Gastrocnemius medialis (tissue), 4 donors: Measurements from ENCODE around the gene TENT4B. TPM values are rescaled to one million over a fixed set of nuclear protein-coding genes. Genes with fewer than 3 reads are reported as not detected.
"Not testable (repeated sequence)": the region's sequence is repeated elsewhere in the genome, so short reads cannot be mapped to it uniquely, and the experiment has no call there.

Source experiments
- ATAC-seq, 2 donors: fragments of 150-250 bp; one replicate each; pipeline ENCODE4 v1.9.1; 2016
- DNase-seq, 2 donors: peaks; one replicate each; pipeline ENCODE4 v3.0.0-alpha.2; 2019
- H3K27ac ChIP-seq, 4 donors: fragments of 200-600 bp; sonication (generic); 1 replicate in 1 of 4; 2 replicates in 3 of 4; pipeline ENCODE4 v1.5.1; 2016 to 2018; ENCODE audit warnings: mild to moderate bottlenecking in 2 of 4, moderate library complexity in 1 of 4
- H3K27me3 ChIP-seq, 3 donors: fragments of 200-600 bp; sonication (generic) in 2 of 3; 1 replicate in 1 of 3; 2 replicates in 2 of 3; pipeline versions ENCODE4 v1.5.1 to v1.6.0; 2016 to 2019; ENCODE audit warnings: mild to moderate bottlenecking in 1 of 3, moderate library complexity in 1 of 3
- H3K36me3 ChIP-seq, 2 donors: fragments of 200-600 bp; sonication (generic) in 1 of 2; one replicate each; pipeline ENCODE4 v1.5.1; 2017 to 2018
- H3K4me1 ChIP-seq, 2 donors: fragments of 200-600 bp; sonication (generic) in 1 of 2; one replicate each; pipeline ENCODE4 v1.5.1; 2016 to 2017; ENCODE audit warnings: mild to moderate bottlenecking in 2 of 2
- H3K4me3 ChIP-seq, 4 donors: fragments of 200-600 bp; sonication (generic) in 3 of 4; 1 replicate in 1 of 4; 2 replicates in 3 of 4; pipeline ENCODE4 v1.5.1; 2016 to 2019; ENCODE audit warnings: mild to moderate bottlenecking in 2 of 4
- H3K9me3 ChIP-seq, 3 donors: fragments of 200-600 bp; sonication (generic) in 2 of 3; 1 replicate in 1 of 3; 2 replicates in 2 of 3; pipeline ENCODE4 v1.5.1; 2016 to 2019
- CTCF ChIP-seq, 5 experiments: fragments of 450-650 bp in 3 of 5; fragments of 200-600 bp in 2 of 5; sonication (generic) in 2 of 5; IDR thresholded peaks in 4 of 5; conservative IDR thresholded peaks in 1 of 5; 1 replicate in 4 of 5; 2 replicates in 1 of 5; pipeline ENCODE4 v1.5.1; 2016 to 2019; ENCODE audit warnings: antibody characterized with exemption in 5 of 5, mild to moderate bottlenecking in 3 of 5, moderate library complexity in 3 of 5
- POLR2A ChIP-seq, 2 donors: fragments of 450-650 bp; IDR thresholded peaks; one replicate each; pipeline ENCODE4 v1.6.1; 2017; ENCODE audit warnings: antibody characterized with exemption in 2 of 2, mild to moderate bottlenecking in 2 of 2, moderate library complexity in 2 of 2
- in situ Hi-C, 4 donors: fragments of 200-750 bp; cut with MboI; loops; one replicate each; pipeline versions ENCODE4 v1.15.0 to v1.8.0; 2017; ENCODE audit warnings: low sequenced_read_pairs in 4 of 4
- intact Hi-C: fragments of 100-400 bp; cut with DNase I; formaldehyde crosslinking; loops from one replicate; pipeline ENCODE4 v1.15.1; 2023; ENCODE audit warnings: low total_unique reads
- total RNA-seq, 4 donors: library from RNA; depleted of rRNA; stranded (reverse); fragments of >200 nt; gene quantifications; one replicate each; pipeline versions ENCODE4 v1.1.0 to v1.2.3, GENCODE V29; 2016

TENT4B gene
- total RNA-seq, 4 donors from 2014 or later: 5.7 to 12.2 (median 7.0) TPM

GRCh38 chr16:50238314-50238713, 85.2 kb downstream of the TENT4B start:
- ATAC-seq: no peak
- Histone ChIP-seq H3K27me3 (no peaks in the 10 kb centered on the region), H3K36me3 (no peaks in the 10 kb centered on the region), H3K4me1 (peaks cover 3 to 4% of the 10 kb centered on the region in 2 donors), H3K27ac (no peak overlapping the region), H3K9me3 (no peaks in the 10 kb centered on the region), H3K4me3 (no peak overlapping the region)
- in situ Hi-C loops: no loop called here
- intact Hi-C loops: no loop called here
- DNase-seq: no peak
- TF ChIP-seq CTCF (IDR thresholded peaks at IDR 0.05 in 4 of 5, conservative IDR thresholded peaks at IDR 0.05 in 1 of 5): no peak
- no peak for TF ChIP-seq POLR2A (IDR thresholded peaks at IDR 0.05)

GRCh38 chr16:50238868-50239301, 85.8 kb downstream of the TENT4B start:
- ATAC-seq (no peak), DNase-seq (no peak)
- in situ Hi-C loops: no loop called here
- no peak overlapping the region for H3K27ac ChIP-seq
- H3K4me3 ChIP-seq: no peak overlapping the region
- H3K4me1 ChIP-seq: peaks cover 3 to 4% of the 10 kb centered on the region in 2 donors
- intact Hi-C loops: no loop called here
- H3K27me3 ChIP-seq: no peaks in the 10 kb centered on the region
- TF ChIP-seq POLR2A (IDR thresholded peaks at IDR 0.05) (no peak), CTCF (IDR thresholded peaks at IDR 0.05 in 4 of 5, conservative IDR thresholded peaks at IDR 0.05 in 1 of 5) (no peak)
- H3K9me3 ChIP-seq: no peaks in the 10 kb centered on the region
- no peaks in the 10 kb centered on the region for H3K36me3 ChIP-seq

- peaks cover 8 to 18% (median 10%) of the 10 kb centered on the region in 3 donors for H3K27me3 ChIP-seq
- H3K27ac ChIP-seq, in situ Hi-C loops, DNase-seq, H3K36me3 ChIP-seq, ATAC-seq, H3K4me3 ChIP-seq, intact Hi-C loops, H3K9me3 ChIP-seq: not testable (repeated sequence)
- peaks cover 3 to 17% of the 10 kb centered on the region in 2 donors for H3K4me1 ChIP-seq
These were observed 89.9 kb downstream of the TENT4B start for GRCh38 chr16:50243024-50243423.

GRCh38 chr16:50244140-50244503, 91.0 kb downstream of the TENT4B start:
- Histone ChIP-seq H3K9me3 (no peaks in the 10 kb centered on the region), H3K4me1 (peaks cover 0 to 15% of the 10 kb centered on the region in 2 donors), H3K36me3 (no peaks in the 10 kb centered on the region), H3K27me3 (peaks cover 8 to 18% (median 10%) of the 10 kb centered on the region in 3 donors), H3K27ac (no peak overlapping the region), H3K4me3 (no peak overlapping the region)
- intact Hi-C loops (no loop called here), in situ Hi-C loops (no loop called here)
- DNase-seq (no peak), ATAC-seq (no peak)
- no peak for TF ChIP-seq POLR2A (IDR thresholded peaks at IDR 0.05)
- TF ChIP-seq CTCF (IDR thresholded peaks at IDR 0.05 in 4 of 5, conservative IDR thresholded peaks at IDR 0.05 in 1 of 5): no peak

GRCh38 chr16:50244504-50245416, 91.7 kb downstream of the TENT4B start:
- in situ Hi-C loops (no loop called here), intact Hi-C loops (loop anchor here (5.0 kb wide), 1 partner anchor 113 kb away; no protein-coding TSS in a partner anchor)
- H3K36me3 ChIP-seq: no peaks in the 10 kb centered on the region
- DNase-seq (no peak), ATAC-seq (no peak)
- H3K4me1 ChIP-seq: peaks cover 0 to 13% of the 10 kb centered on the region in 2 donors
- H3K4me3 ChIP-seq: peak overlapping the region in 3 of 4 donors; percentile 57 to 61 (median 57)
- H3K9me3 ChIP-seq: no peaks in the 10 kb centered on the region
- peaks cover 8 to 18% (median 10%) of the 10 kb centered on the region in 3 donors for H3K27me3 ChIP-seq
- TF ChIP-seq POLR2A (IDR thresholded peaks at IDR 0.05): no peak
- no peak for TF ChIP-seq CTCF (IDR thresholded peaks at IDR 0.05 in 4 of 5, conservative IDR thresholded peaks at IDR 0.05 in 1 of 5)
- no peak overlapping the region for H3K27ac ChIP-seq
